ENCODE data around the gene PPP2CA. TPM values are rescaled to one million over a fixed set of nuclear protein-coding genes. Genes with fewer than 3 reads are reported as not detected.
A peak's percentile ranks its signal among the peaks of the same experiment; 100 is the strongest.

The PPP2CA gene
- polyA plus RNA-seq, 4 donors, result 199 to 247 (median 232) TPM

- no peak for DNase-seq (ENCODE audit: low read depth in 4 of 4, low spot score in 3 of 4)
Observed at GRCh38 chr5:134206627-134207160, 19.2 kb downstream of the PPP2CA start.

GRCh38 chr5:134204575-134204974, 21.3 kb downstream of the PPP2CA start:
- no peak for DNase-seq (ENCODE audit: low read depth in 4 of 4, low spot score in 3 of 4)

DNA sequence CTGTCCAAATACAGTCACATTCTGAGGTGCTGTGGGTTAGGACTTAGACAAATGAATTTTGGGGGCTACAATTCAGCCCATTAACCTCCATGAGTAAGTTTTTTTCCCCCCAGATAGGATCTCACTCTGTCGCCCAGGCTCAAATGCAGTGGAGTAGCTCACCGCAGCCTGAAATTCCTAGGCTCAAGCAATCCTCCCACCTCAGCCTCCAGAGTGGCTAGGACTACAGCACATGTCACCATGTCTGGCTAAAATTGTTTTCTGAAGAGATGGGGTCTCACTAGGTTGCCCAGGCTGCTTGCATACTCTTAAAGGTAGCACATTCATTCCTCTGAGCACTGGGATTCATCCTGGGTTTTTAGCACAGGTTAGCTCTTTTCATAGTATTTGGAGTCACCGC, 22.2 kb downstream of the PPP2CA start:
- DNase-seq (ENCODE audit: low read depth in 4 of 4, low spot score in 3 of 4), result no peak

DNA sequence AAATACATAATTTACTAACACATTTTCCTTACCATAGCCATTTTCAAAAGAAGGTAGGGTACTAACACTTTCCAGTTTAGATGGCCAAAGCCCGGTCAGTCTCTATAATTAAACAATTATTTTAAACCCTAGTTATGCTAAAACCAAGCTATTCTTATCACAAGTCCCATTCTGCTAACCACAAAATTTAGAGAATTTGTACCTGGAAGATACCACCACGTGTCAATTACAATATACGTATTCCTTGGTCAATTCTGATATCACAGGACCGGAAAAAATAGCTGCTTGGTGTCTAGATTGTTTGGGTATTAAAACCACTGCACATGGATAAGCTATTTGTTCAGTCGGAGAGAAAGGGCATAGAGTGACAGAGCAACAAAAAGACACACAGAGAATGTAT, 30.2 kb downstream of the PPP2CA start:
- DNase-seq (ENCODE audit: low read depth in 4 of 4, low spot score in 3 of 4), result no peak

DNA sequence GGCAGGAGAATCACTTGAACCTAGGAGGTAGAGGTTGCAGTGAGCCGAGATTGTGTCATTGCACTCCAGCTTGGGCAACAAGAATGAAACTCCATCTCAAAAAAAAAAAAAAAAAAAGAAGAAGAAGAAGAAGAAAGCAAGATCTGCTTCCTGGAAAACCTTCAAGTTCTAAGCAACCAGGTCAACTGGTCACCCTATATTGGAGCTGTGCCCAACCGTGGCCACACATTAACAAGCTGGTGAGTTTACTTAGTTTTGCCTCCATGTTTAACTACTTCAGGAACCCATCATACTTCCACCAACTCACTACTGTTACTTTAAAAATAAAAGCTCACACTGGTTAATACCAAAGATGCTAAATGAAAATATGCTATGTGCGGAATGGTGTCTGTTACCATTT, 36.8 kb downstream of the PPP2CA start:
- DNase-seq (ENCODE audit: low read depth in 4 of 4, low spot score in 3 of 4), result no peak

DNA sequence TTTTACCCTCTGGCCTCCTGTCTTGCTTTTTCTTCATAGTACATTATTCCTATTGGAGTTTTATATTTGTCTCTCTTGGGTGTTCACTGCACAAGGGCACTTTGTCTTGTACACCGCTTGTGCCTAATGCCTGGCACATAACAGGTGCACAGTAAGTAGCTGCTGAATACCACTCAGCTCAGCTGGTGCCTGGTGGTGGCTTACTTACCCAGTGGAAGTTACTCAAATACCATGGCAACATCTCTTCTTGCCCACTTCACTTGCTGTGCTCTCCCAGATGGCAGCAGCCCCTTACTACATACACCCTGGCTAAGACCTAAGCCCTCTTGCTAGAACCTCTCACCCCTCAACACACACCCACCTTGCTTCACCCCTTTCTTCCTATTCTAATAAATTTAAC, 37.8 kb downstream of the PPP2CA start:
- no peak for DNase-seq (ENCODE audit: low read depth in 4 of 4, low spot score in 3 of 4)

GRCh38 chr5:134184155-134185135, 41.4 kb downstream of the PPP2CA start:
- DNase-seq (ENCODE audit: low read depth in 4 of 4, low spot score in 3 of 4), result peak in 2 of 4 donors; percentile 30 to 59

DNA sequence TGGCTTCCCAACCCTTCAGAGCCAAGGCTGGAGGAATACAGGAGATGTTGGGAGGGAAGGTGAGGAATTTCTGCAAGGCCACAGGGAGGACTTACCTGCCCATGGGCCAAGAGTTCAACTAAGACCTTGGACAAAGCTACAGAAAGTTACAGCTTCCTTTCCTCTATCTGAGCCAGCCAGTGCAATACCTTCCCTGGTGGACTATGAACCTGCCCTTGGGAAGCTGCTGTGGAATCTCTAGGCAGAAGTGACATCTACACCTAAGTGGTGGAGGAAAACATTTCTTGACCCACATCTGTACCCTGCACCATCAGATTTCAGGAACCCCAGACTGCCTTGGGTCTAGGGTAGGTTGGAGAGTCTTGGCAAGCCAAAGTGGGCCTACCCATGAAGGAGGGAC, 42.4 kb downstream of the PPP2CA start:
- DNase-seq (ENCODE audit: low read depth in 4 of 4, low spot score in 3 of 4), result no peak

GRCh38 chr5:134178096-134178419, 47.8 kb downstream of the PPP2CA start:
- DNase-seq (ENCODE audit: low read depth in 4 of 4, low spot score in 3 of 4), result no peak

GRCh38 chr5:134177369-134178095, 48.3 kb downstream of the PPP2CA start:
- peak in 1 of 4 donors; percentile 34 for DNase-seq (ENCODE audit: low read depth in 4 of 4, low spot score in 3 of 4)

- peak; percentile 78 to 86 (median 79) for DNase-seq (ENCODE audit: low read depth in 4 of 4, low spot score in 3 of 4)
Observed at GRCh38 chr5:134176511-134177368, 49.1 kb downstream of the PPP2CA start, which contains the start of gene SKP1. Gene SKP1 (minus strand): TSS chr5:134176950. CDS start chr5:134174022, 2,928 bp downstream.

- DNase-seq (ENCODE audit: low read depth in 4 of 4, low spot score in 3 of 4), result peak in 2 of 4 donors; percentile 20 to 23
Observed at GRCh38 chr5:134175921-134176510, 49.9 kb downstream of the PPP2CA start.

GRCh38 chr5:134174841-134175839, 50.7 kb downstream of the PPP2CA start:
- peak in 1 of 4 donors; percentile 28 for DNase-seq (ENCODE audit: low read depth in 4 of 4, low spot score in 3 of 4)

GRCh38 chr5:134171972-134172371, 53.9 kb downstream of the PPP2CA start:
- DNase-seq (ENCODE audit: low read depth in 4 of 4, low spot score in 3 of 4), result no peak

- DNase-seq (ENCODE audit: low read depth in 4 of 4, low spot score in 3 of 4), result no peak
Observed at GRCh38 chr5:134162592-134162991, 63.3 kb downstream of the PPP2CA start.

GRCh38 chr5:134161513-134162395, 64.1 kb downstream of the PPP2CA start:
- no peak for DNase-seq (ENCODE audit: low read depth in 4 of 4, low spot score in 3 of 4)

DNA sequence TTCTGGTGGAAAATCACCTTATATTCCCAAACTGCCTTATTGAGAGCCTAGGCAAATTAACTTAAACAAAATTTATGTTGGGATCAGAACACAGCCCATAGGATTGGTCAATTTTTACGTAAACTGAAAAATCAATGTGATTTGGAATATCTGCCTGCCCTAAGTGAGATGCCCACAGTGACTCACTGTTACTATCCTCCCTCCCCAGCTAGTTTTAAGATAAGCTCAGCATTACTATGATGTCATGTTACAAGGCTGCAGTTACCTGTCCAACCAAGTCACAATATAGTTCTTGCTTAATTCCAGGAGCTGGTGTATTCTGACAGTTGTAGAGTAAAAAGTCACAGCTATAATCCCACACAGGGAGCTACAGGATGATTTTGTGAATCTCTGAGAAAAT, 72.2 kb downstream of the PPP2CA start:
- DNase-seq (ENCODE audit: low read depth in 4 of 4, low spot score in 3 of 4), result no peak

GRCh38 chr5:134153241-134153640, 72.6 kb downstream of the PPP2CA start:
- no peak for DNase-seq (ENCODE audit: low read depth in 4 of 4, low spot score in 3 of 4)

Measured in right renal pelvis (tissue), 4 donors.